CD4-positive, alpha-beta T cell treated with Interleukin-6 for 4 hours (primary cell): ENCODE data around the gene CCT5.
"Not testable (repeated sequence)": the region's sequence is repeated elsewhere in the genome, so short reads cannot be mapped to it uniquely, and the experiment has no call there.

ENCODE experiments used
- DNase-seq: peaks from one replicate; pipeline ENCODE4 v3.0.0-alpha.2; 2020; ENCODE audit warnings: mixed read lengths

Gene CCT5

GRCh38 chr5:10278658-10279279 lies 28.7 kb downstream of the CCT5 start:
- DNase-seq, result no peak

GRCh38 chr5:10279328-10279727 lies 29.2 kb downstream of the CCT5 start:
- no peak for DNase-seq

GRCh38 chr5:10279925-10280720 lies 30.0 kb downstream of the CCT5 start:
- DNase-seq, result no peak

- peak; percentile 82 for DNase-seq
These were observed 34.0 kb downstream of the CCT5 start for GRCh38 chr5:10283927-10284635.

- not testable (repeated sequence) for DNase-seq
These were observed 35.3 kb downstream of the CCT5 start for GRCh38 chr5:10285362-10285761.

- no peak for DNase-seq
These were observed 36.2 kb downstream of the CCT5 start for GRCh38 chr5:10286162-10286861.

- no peak for DNase-seq
These were observed 36.8 kb downstream of the CCT5 start for GRCh38 chr5:10286862-10287227.

GRCh38 chr5:10288592-10289219 lies 38.6 kb downstream of the CCT5 start:
- peak; percentile 41 for DNase-seq

GRCh38 chr5:10289353-10289752 lies 39.3 kb downstream of the CCT5 start:
- no peak for DNase-seq

- no peak for DNase-seq
These were observed 39.9 kb downstream of the CCT5 start for GRCh38 chr5:10289991-10290390.

GRCh38 chr5:10290438-10290837 lies 40.4 kb downstream of the CCT5 start:
- no peak for DNase-seq

- no peak for DNase-seq
These were observed 41.7 kb downstream of the CCT5 start for GRCh38 chr5:10291692-10292339.

GRCh38 chr5:10293907-10294662 lies 44.0 kb downstream of the CCT5 start:
- no peak for DNase-seq

GRCh38 chr5:10295619-10296326 lies 45.7 kb downstream of the CCT5 start:
- no peak for DNase-seq

GRCh38 chr5:10297646-10298204 lies 47.6 kb downstream of the CCT5 start:
- DNase-seq, result no peak

GRCh38 chr5:10300246-10300645 lies 50.2 kb downstream of the CCT5 start:
- no peak for DNase-seq

- no peak for DNase-seq
These were observed 51.2 kb downstream of the CCT5 start for GRCh38 chr5:10301266-10301665.

- no peak for DNase-seq
These were observed 51.9 kb downstream of the CCT5 start for GRCh38 chr5:10301842-10302610.

GRCh38 chr5:10303201-10303600 lies 53.1 kb downstream of the CCT5 start:
- DNase-seq, result no peak

GRCh38 chr5:10303699-10304170 lies 53.7 kb downstream of the CCT5 start:
- no peak for DNase-seq
